ENCODE data around the gene CCDC7. TPM values are rescaled to one million over a fixed set of nuclear protein-coding genes. Genes with fewer than 3 reads are reported as not detected.

The CCDC7 gene
- total and polyA plus RNA-seq, 2 experiments from 2014 or later: 0.83 to 1.6 TPM

GRCh38 chr10:32888161-32888927, 442.4 kb downstream of the CCDC7 start:
- H3K9me3 Mint-ChIP-seq: no peaks in the 10 kb centered on the region
- TF ChIP-seq ZNF114 (CRISPR knock-in tag; IDR thresholded peaks at IDR 0.05) (no peak), POLR2AphosphoS5 (IDR thresholded peaks at IDR 0.05; ENCODE audit: low read depth) (no peak), NANOG (IDR thresholded peaks at IDR 0.05; ENCODE audit: borderline replicate concordance) (no peak), STAT1 (IDR thresholded peaks at IDR 0.05; ENCODE audit: unreplicated experiment) (no peak), CREB1 (CRISPR knock-in tag; IDR thresholded peaks at IDR 0.05; ENCODE audit: low read depth) (no peak), ZNF331 (CRISPR knock-in tag; IDR thresholded peaks at IDR 0.05; ENCODE audit: low read depth) (no peak), CTCF (conservative IDR thresholded peaks at IDR 0.05; ENCODE audit: low read depth in 2 of 2) (no peak), ZNF462 (CRISPR knock-in tag; IDR thresholded peaks at IDR 0.05) (no peak), JUNB (IDR thresholded peaks at IDR 0.05; ENCODE audit: unreplicated experiment) (no peak), EZH2phosphoT487 (IDR thresholded peaks at IDR 0.05; ENCODE audit: unreplicated experiment) (no peak), REST (IDR thresholded peaks at IDR 0.05; ENCODE audit: unreplicated experiment) (no peak), EZH2 (IDR thresholded peaks at IDR 0.05; ENCODE audit: low read depth, unreplicated experiment) (no peak)
- TF ChIP-seq, protein P1, sequence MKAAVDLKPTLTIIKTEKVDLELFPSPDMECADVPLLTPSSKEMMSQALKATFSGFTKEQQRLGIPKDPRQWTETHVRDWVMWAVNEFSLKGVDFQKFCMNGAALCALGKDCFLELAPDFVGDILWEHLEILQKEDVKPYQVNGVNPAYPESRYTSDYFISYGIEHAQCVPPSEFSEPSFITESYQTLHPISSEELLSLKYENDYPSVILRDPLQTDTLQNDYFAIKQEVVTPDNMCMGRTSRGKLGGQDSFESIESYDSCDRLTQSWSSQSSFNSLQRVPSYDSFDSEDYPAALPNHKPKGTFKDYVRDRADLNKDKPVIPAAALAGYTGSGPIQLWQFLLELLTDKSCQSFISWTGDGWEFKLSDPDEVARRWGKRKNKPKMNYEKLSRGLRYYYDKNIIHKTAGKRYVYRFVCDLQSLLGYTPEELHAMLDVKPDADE (IDR thresholded peaks at IDR 0.05): no peak
- H3K27ac Mint-ChIP-seq: no peak overlapping the region
- peaks cover 4% of the 10 kb centered on the region for H3K27me3 Mint-ChIP-seq (ENCODE audit: insufficient read depth, low read depth, poor library complexity)
- H3F3A ChIP-seq (replicated peaks; ENCODE audit: low read depth): no peaks in the 10 kb centered on the region
- peaks cover 8% of the 10 kb centered on the region for H3K4me1 ChIP-seq (ENCODE audit: insufficient read depth)
- no peak overlapping the region for H3K4me2 ChIP-seq
- no peak overlapping the region for H3K4me3 ChIP-seq
- H4K20me1 ChIP-seq (replicated peaks; ENCODE audit: insufficient read depth): no peaks in the 10 kb centered on the region
- no peaks in the 10 kb centered on the region for H3K9me2 ChIP-seq (ENCODE audit: insufficient read depth)
- no peak overlapping the region for H3K4me3 Mint-ChIP-seq
- H3K79me2 ChIP-seq (replicated peaks; ENCODE audit: insufficient read depth): no peaks in the 10 kb centered on the region
- ATAC-seq (no peak), DNase-seq (ENCODE audit: low spot score) (no peak)
- H3K27me3 ChIP-seq (ENCODE audit: insufficient read depth): no peaks in the 10 kb centered on the region
- H3K27ac ChIP-seq (ENCODE audit: low read depth): no peak overlapping the region
- H3K36me3 ChIP-seq (ENCODE audit: insufficient read depth): no peaks in the 10 kb centered on the region
- H3K36me3 Mint-ChIP-seq (ENCODE audit: low read depth): no peaks in the 10 kb centered on the region
- H2AFZ ChIP-seq: no peak overlapping the region
- peaks cover 19% of the 10 kb centered on the region for H3K4me1 Mint-ChIP-seq

All from GM23338 (cell line).